ENCODE results near the gene BCAR3.

BCAR3 gene

DNA sequence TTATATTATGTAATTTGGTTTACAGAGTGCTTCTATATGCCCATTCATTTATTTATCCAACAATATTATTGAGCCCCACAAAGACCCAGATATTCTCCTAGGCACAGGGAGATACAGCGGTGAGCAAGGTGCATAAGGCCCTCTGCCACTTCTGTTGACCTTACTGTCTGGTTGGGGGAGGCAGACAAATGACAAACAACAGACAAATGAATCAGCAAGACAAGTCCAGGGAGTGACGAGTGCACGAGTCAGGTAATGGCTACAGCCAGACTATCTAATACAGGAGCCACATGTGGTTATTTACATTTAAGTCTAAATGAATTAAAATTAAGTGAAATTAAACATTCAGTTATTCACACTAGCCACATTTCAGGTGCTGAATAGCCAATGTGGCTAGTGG is 22.0 kb upstream of the BCAR3 start:
- Histone ChIP-seq H3K79me2 (no peaks in the 10 kb centered on the region), H3K4me3 (ENCODE audit: low read depth, low read length) (no peak overlapping the region), H3K4me2 (ENCODE audit: low read length) (no peak overlapping the region), H3K4me1 (peaks cover 2% of the 10 kb centered on the region), H3K9ac (no peak overlapping the region), H3K27me3 (ENCODE audit: control insufficient read depth, insufficient read depth, low read length) (no peaks in the 10 kb centered on the region), H3K27ac (no peak overlapping the region), H3K9me3 (ENCODE audit: control insufficient read depth, low read length) (no peaks in the 10 kb centered on the region), H2AFZ (no peak overlapping the region), H3K36me3 (ENCODE audit: control insufficient read depth, insufficient read depth, low read length) (no peaks in the 10 kb centered on the region)
- TF ChIP-seq, protein P1, sequence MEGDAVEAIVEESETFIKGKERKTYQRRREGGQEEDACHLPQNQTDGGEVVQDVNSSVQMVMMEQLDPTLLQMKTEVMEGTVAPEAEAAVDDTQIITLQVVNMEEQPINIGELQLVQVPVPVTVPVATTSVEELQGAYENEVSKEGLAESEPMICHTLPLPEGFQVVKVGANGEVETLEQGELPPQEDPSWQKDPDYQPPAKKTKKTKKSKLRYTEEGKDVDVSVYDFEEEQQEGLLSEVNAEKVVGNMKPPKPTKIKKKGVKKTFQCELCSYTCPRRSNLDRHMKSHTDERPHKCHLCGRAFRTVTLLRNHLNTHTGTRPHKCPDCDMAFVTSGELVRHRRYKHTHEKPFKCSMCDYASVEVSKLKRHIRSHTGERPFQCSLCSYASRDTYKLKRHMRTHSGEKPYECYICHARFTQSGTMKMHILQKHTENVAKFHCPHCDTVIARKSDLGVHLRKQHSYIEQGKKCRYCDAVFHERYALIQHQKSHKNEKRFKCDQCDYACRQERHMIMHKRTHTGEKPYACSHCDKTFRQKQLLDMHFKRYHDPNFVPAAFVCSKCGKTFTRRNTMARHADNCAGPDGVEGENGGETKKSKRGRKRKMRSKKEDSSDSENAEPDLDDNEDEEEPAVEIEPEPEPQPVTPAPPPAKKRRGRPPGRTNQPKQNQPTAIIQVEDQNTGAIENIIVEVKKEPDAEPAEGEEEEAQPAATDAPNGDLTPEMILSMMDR (IDR thresholded peaks at IDR 0.05), result no peak

DNA sequence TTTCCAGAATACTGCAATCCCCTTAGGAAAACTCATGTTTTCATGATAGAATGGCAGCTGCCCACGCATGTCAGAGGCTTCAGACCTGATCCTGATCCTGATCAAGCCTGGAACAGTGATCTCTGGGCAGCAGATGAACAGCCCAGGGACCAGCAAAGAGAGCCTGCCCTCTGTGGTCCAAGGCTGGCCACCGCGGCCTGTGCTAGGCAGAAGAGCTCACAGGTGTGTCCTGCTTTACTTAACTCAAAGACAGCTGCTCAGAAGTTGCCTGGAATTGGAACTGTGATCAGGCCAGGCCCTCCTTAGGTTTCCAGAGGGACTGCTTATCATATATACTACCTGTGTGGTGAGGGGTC is 21.2 kb upstream of the BCAR3 start:
- no peaks in the 10 kb centered on the region for H3K36me3 ChIP-seq (ENCODE audit: control insufficient read depth, insufficient read depth, low read length)
- TF ChIP-seq, protein P1 (IDR thresholded peaks at IDR 0.05), result no peak
- H3K4me1 ChIP-seq, result peaks cover 2% of the 10 kb centered on the region
- H3K4me2 ChIP-seq (ENCODE audit: low read length), result no peak overlapping the region
- H3K79me2 ChIP-seq, result no peaks in the 10 kb centered on the region
- no peaks in the 10 kb centered on the region for H3K9me3 ChIP-seq (ENCODE audit: control insufficient read depth, low read length)
- no peak overlapping the region for H3K9ac ChIP-seq
- H3K27ac ChIP-seq, result no peak overlapping the region
- no peaks in the 10 kb centered on the region for H3K27me3 ChIP-seq (ENCODE audit: control insufficient read depth, insufficient read depth, low read length)
- no peak overlapping the region for H3K4me3 ChIP-seq (ENCODE audit: low read depth, low read length)
- peak overlapping the region; percentile 50 for H2AFZ ChIP-seq

DNA sequence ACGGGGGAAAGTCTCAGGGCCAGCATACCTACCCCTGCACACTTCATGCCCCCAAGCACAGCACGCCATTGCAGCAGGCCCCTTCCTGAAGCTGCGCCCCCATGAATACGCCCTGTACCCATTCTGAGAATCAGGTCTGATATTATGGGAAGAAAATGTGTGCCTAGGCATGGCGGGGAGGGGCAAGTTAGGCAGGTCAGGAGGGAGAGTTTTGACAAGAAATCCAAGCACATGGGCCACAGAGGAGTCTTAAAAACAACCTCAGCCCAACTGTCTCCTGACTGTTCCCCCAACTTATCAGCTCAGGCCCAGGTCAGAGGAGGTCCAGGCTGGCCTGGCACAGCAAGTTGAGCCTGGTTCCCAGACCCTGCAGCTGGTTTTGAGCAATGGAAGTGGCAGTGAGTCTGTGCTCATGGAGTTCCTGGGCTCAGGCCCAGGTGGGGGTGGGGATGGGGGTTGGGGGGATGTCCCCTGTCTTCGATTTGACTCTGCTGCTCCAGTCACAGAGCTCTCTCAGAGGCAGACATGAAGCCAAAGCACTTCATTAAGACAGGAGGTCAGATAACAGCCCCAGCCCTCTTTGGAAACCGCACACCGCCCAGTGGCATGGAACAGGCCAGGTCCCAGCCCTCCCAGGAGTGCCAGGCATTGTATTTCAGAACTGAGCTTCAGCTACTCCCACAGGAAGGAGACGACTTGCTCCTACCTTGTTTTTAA is 20.6 kb upstream of the BCAR3 start:
- no peak overlapping the region for H3K27ac ChIP-seq
- H3K9me3 ChIP-seq (ENCODE audit: control insufficient read depth, low read length), result no peaks in the 10 kb centered on the region
- peak overlapping the region; percentile 50 for H2AFZ ChIP-seq
- no peak overlapping the region for H3K4me2 ChIP-seq (ENCODE audit: low read length)
- peaks cover 2% of the 10 kb centered on the region for H3K4me1 ChIP-seq
- H3K36me3 ChIP-seq (ENCODE audit: control insufficient read depth, insufficient read depth, low read length), result no peaks in the 10 kb centered on the region
- H3K27me3 ChIP-seq (ENCODE audit: control insufficient read depth, insufficient read depth, low read length), result no peaks in the 10 kb centered on the region
- no peaks in the 10 kb centered on the region for H3K79me2 ChIP-seq
- TF ChIP-seq, protein P1 (IDR thresholded peaks at IDR 0.05), result no peak
- no peak overlapping the region for H3K9ac ChIP-seq
- H3K4me3 ChIP-seq (ENCODE audit: low read depth, low read length), result no peak overlapping the region

DNA sequence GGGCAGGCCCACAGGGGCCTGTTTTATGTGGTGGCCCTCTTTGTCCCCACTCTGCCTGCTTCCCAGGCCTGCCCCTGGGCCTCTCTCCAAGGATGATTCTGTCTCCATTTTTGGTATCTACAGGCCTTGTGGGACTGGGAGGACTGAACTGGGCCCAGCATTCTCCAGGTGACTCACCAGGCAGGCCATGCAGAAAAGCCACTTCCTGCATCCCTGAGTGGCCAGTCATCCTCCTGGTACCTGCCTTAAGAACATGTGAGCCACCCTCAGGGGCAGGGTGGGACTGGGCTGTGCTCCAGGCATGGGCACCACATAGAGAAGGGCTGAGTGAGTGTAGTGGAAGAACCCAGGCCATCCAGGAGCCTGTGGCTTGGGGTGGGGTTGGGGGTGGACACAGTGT is 20.0 kb upstream of the BCAR3 start:
- H3K27ac ChIP-seq, result no peak overlapping the region
- H3K4me2 ChIP-seq (ENCODE audit: low read length), result no peak overlapping the region
- no peak overlapping the region for H3K9ac ChIP-seq
- TF ChIP-seq, protein P1 (IDR thresholded peaks at IDR 0.05), result no peak
- no peaks in the 10 kb centered on the region for H3K9me3 ChIP-seq (ENCODE audit: control insufficient read depth, low read length)
- no peaks in the 10 kb centered on the region for H3K36me3 ChIP-seq (ENCODE audit: control insufficient read depth, insufficient read depth, low read length)
- H3K4me3 ChIP-seq (ENCODE audit: low read depth, low read length), result no peak overlapping the region
- no peaks in the 10 kb centered on the region for H3K27me3 ChIP-seq (ENCODE audit: control insufficient read depth, insufficient read depth, low read length)
- peaks cover 2% of the 10 kb centered on the region for H3K4me1 ChIP-seq
- H2AFZ ChIP-seq, result no peak overlapping the region
- H3K79me2 ChIP-seq, result no peaks in the 10 kb centered on the region
